Measurements from ENCODE around the gene DCXR.

Gene DCXR

DNA sequence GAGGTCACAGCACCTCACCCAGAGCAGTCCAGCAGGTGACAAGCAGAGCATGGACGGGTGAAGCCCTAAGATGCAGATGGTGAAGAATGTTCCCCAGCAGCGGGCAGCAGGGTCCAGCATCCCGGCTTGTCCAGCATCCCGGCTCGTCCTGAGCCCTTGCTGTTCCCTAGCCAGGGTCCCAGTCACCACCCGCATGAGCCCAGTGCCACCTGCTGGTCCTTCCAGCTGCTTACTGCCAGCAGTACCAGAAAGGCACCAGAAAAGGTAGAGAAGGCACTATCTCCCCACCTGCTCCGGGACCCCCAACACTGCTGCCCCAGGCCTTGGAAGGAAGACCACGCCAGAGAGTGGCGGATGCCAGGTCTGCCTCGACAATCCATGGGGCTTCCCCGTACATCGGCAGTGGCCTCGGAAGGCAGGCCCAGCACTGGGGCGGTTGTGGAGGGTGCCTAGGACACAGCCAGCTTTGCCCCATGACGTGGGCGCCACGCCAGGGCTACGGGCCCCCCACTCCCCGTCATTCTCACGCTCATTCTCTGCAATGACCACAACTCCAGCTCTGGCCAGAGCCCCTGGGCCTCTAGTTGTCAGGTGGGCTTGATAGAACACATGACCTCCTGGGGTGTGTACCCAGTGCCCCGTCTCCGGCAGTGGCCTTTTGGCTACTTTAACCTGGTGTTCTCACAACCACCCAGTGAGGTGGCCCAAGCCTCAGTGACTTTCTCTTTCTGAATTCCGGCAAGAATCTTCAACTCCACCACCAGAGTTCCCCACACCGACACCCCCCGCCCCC, 16.2 kb downstream of the DCXR start:
- peak; percentile 41 to 58 for DNase-seq

GRCh38 chr17:82020572-82021106, 16.9 kb downstream of the DCXR start:
- no peak for DNase-seq

- peak; percentile 49 to 70 for DNase-seq
These were observed 17.6 kb downstream of the DCXR start for GRCh38 chr17:82019690-82020571.

DNA sequence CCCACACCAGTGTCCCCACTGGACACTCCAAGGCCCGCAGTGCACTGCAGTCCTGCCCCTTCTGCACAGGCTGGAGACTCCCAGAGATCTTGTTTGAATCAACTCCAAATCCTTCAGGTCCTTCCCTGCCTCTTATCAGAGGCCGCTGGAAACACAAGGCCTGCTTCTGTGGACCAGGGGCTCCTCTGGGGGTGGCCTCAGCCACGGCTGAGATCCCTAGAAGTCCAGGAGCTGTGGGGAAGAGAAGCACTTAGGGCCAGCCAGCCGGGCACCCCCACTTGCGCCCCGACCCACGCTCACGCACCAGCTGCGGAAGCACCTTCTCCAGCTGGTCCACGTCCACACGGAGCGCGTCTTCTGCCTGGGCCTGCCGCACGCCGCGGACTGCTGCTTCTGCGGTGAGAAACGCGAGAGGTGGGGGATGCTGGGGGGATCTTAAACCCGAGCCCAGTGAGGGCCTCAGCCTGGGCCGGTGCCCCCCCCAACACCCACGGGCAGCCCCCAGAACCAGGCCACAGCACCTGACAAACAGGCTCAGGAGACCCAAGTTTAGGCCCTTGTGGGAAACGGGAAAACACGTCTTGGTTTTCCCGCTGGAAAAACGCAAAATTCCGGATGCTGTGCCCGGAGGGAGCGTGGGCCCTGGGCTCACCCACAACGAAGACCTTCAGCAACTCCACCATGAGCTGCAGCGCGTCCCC, 18.4 kb downstream of the DCXR start:
- DNase-seq: no peak

GRCh38 chr17:82018152-82018988, 19.1 kb downstream of the DCXR start:
- no peak for DNase-seq

DNA sequence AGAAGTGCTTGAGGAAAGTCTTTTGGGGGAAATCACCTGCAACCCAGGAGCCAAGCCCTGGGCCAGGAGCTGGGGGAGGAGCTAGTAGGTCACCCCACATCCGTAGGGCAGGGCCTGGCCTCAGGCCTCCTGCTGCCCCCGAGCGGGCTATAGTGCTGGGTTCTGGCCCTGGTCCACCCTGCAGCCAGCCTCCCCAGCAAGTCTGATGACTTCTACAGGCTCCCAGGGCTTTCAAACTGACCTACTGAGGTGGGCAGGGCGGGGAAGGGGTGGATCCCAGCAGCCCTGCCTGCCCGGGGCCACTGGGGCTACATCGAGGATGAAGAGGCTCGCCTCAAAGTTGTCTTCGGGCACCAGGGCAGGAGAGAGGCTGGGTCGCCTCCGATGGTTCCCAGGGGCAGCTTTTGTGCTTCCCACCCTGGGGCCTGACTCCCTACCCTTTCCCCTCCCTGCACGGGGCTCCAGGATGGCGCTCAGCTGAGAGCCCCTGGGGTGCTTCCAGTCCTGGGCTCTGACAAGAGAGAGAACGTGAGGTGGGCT, 19.8 kb downstream of the DCXR start:
- no peak for DNase-seq

- DNase-seq: no peak
These were observed 20.5 kb downstream of the DCXR start for GRCh38 chr17:82016875-82017459.

- no peak for DNase-seq
These were observed 21.2 kb downstream of the DCXR start for GRCh38 chr17:82016061-82016874.

DNA sequence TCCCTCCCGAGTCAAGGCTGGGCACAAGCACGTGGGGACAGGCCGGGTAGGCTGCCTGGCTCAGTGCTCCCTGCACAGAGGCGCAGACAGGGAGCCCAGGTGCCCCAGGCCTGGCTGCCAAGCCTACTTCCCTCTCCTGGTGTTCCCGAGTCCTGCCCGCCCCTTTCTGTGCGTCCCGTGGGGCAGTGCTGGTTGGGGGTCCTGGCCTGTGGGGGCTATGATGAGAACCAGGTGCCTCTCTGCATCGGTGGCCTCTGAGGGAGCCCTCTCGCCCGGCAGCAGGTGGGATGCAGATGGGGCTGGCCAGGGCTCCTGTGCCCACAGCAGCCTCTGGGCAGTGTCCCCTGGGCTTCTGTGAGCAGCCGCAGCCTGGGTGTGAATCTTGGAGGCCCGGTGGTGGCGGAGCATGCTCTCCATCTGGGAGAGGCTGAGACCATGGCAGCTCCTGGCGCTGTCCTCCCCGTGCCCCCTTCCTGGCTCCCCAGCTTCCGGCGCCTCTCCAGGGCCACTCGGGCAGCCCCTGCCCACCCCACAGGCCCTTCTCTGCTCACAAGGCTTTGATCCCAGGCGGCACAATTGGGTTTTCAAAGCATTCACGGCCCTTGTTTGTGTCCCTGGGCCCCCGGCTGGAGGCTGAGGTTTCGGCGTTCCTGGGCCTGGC, 22.1 kb downstream of the DCXR start:
- no peak for DNase-seq

- DNase-seq: no peak
These were observed 22.6 kb downstream of the DCXR start for GRCh38 chr17:82014971-82015310.

- DNase-seq: no peak
These were observed 23.1 kb downstream of the DCXR start for GRCh38 chr17:82014432-82014831.

DNA sequence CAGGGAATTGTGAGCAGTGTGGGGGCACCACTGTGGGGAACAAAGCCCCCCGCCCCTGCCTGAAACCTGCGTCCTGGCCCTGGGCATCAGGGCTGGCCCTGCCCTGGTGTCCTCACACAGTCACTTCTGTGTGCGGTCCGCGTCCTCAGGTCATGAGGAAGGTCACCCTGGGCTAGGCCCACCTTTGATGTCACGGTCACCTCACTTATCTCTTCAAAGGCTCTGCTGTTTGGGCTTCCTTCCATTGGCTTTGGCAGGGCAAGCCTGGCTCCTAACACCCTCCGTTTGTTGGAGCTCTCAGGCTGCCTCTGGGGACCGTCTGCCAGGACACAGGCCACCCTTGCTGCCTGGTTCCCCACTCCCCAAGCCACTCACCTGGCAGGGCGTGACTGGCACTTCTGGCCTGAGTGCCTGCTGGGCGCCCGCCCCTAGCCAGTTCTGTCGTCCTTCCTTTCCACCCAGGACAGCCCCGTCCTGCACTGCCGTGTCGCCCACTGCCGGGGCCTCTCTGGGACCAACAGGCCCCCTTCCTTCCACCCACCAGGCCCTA, 23.6 kb downstream of the DCXR start:
- DNase-seq: no peak

DNA sequence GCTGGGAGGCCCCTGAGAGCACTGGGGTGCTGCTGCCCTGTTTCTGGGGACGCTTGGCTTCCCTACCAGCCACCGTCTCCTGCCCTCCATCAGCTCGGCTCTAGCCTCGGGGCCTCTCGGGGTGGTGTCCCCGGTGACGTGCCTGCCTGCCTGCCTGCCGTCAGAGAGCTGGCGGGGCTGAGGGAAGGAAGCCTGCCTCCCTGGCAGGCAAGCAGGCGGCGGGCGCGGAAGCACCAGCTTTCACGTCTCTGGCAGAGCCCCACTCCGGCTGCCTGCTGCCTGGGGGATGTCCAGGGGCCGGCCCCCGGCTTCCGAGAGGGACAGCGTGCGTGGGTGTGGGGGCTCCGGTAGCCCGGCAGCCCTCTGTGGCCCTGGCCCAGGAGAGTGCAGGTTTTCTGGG, 24.2 kb downstream of the DCXR start:
- no peak for DNase-seq

- DNase-seq: no peak
These were observed 24.7 kb downstream of the DCXR start for GRCh38 chr17:82012640-82013295.

DNA sequence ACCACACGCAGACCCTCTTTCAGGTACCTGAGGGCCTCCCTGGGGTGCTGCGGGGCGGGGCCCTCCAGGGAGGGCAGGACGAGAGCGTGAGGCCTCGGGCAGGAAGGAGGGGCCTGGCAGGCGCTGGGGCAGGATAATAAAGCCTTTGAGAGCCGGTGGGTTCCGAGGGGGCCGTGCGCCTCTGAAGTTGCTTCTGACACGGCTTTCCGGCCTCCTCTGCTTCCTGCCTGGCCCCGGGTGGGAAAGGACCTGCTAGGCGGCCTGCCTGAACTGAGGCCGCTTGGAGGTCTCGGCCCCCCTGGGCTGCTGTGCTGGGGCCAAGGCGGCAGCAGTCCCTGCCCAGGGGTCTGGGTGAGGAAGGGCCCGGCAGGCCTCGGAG, 25.2 kb downstream of the DCXR start:
- no peak for DNase-seq

- no peak for DNase-seq
These were observed 25.8 kb downstream of the DCXR start for GRCh38 chr17:82011617-82012187.

DNA sequence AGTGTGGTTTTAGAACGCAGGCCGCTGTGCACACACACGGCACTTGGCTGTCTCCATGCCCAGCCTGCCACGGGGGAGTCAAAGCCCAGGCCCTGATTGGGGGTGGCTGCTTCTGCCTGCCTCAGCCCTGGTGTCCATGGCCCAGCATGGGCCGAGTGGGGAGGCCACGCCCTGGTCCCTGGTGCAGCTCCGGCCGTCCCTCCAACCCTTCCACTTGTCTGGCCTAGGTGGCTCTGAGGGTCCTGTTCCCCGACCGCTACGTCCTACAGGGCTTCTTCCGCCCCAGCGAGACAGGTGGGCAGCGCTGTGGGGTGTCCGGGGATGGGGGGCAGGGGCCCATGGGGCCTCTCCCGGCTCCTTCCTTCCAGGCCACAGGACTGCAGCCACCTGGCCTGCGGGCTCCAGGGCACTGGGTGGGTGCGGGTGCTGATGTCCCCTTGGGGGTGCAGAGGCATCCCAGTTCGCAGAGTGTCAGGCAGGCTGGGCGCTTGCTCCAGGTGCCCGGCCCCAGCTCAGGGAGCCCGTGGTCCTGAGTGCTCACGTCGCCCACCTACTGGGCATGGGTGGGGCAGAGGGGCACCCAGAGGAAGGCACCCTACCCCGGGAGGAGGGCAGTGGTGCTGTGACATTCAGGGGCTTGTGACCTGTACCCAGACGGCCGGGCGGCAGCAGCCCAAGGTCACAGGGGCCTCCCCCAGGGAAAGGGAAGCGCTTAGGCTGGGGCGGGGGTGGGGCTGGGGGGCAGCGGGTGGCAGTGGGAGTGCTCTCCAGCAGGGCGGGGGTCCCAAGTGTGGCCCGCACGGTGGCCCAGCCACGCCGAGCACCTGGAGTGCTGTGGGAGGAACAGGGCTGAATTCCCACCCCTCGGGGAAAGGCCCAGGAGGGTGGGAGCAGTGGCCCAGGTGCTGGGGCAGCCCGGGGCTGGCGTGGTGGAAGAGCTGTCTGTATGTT, 26.6 kb downstream of the DCXR start:
- DNase-seq: no peak

- no peak for DNase-seq
These were observed 28.1 kb downstream of the DCXR start for GRCh38 chr17:82009413-82009812.

All from stimulated activated CD4-positive, alpha-beta T cell treated with anti-CD3 and anti-CD28 coated beads, Interleukin-4, amount 100 ng/mL, for 4 hours (primary cell).